ENCODE data around the gene HSPA8. TPM values are rescaled to one million over a fixed set of nuclear protein-coding genes. Genes with fewer than 3 reads are reported as not detected.

HSPA8 gene
- total and polyA plus RNA-seq, 10 of the 15 experiments (the other 5 are each of a cell fraction or from before 2014, with no cell fraction given) = 1,190 to 3,205 (median 2,045) TPM

- ChIA-PET SMC1A (ENCODE audit: uncharacterized antibody, unreplicated experiment) (interaction anchor here (0.7 to 5.1 kb wide), 12 partner anchors 9 to 443 kb away, joined by 3 to 47 read pairs (median 3); no protein-coding TSS in a partner anchor), POLR2A (no interaction called here), RAD21 (ENCODE audit: unreplicated experiment) (interaction anchor here (0.6 to 5.1 kb wide), 5 partner anchors 53 to 435 kb away, joined by 3 to 44 read pairs (median 3); no protein-coding TSS in a partner anchor), CTCF (interaction anchor here (0.6 to 9.5 kb wide), 15 partner anchors 10 to 368 kb away, joined by 3 to 117 read pairs (median 5); no protein-coding TSS in a partner anchor)
- Histone ChIP-seq H3K4me3 (no peak overlapping the region), H3K9me3 (replicated peaks; ENCODE audit: control insufficient read depth, insufficient read depth, low read length) (peaks cover 2% of the 10 kb centered on the region; the same call in 2 of the 3 replicates), H4K20me1 (ENCODE audit: control insufficient read depth, insufficient read depth) (no peaks in the 10 kb centered on the region), H3K4me1 (ENCODE audit: control insufficient read depth, insufficient read depth, low read length) (no peaks in the 10 kb centered on the region), H3K27ac (ENCODE audit: control insufficient read depth, insufficient read depth) (no peak overlapping the region), H3K36me3 (ENCODE audit: control insufficient read depth in 2 of 2, insufficient read depth in 2 of 2, low read length in 1 of 2) (no peaks in the 10 kb centered on the region), H3K27me3 (replicated peaks in 1 of 2; ENCODE audit: control insufficient read depth in 2 of 2, insufficient read depth in 2 of 2, low read length in 1 of 2) (peaks cover 0 to 3% of the 10 kb centered on the region in 2 experiments; a peak in 2 of 4 replicates), H3K4me2 (ENCODE audit: control insufficient read depth, insufficient read depth) (no peak overlapping the region), H2AFZ (ENCODE audit: control insufficient read depth, low read depth, low read length) (no peak overlapping the region), H3K79me2 (ENCODE audit: control insufficient read depth, insufficient read depth, low read length) (no peaks in the 10 kb centered on the region), H3K9ac (ENCODE audit: control insufficient read depth, insufficient read depth, low read length) (no peak overlapping the region)
- no TSS peak for BruUV-seq (replicated peaks)
- in situ Hi-C loops (cut with MboI) (loop anchor here (5.0 kb wide), 2 partner anchors 136 to 366 kb away; no protein-coding TSS in a partner anchor), intact Hi-C loops (cut with micrococcal nuclease; ENCODE audit: unreplicated experiment) (loop anchor here (1.0 to 5.0 kb wide), 4 partner anchors 136 to 466 kb away; no protein-coding TSS in a partner anchor)
- ATAC-seq (peak; percentile 84), FAIRE-seq (peak; percentile 84), DNase-seq (ENCODE audit: low read depth, low spot score) (no peak)
- 51% methylated on average over 4 of the region's 4 CpGs for WGBS (ENCODE audit: insufficient coverage, insufficient replicate concordance, low lambda C conversion rate, missing lambda C conversion rate)
- TF ChIP-seq RBBP5 (conservative IDR thresholded peaks at IDR 0.05) (no peak), JUND (IDR thresholded peaks at IDR 0.05; ENCODE audit: low read depth, low read length) (no peak), SMC3 (IDR thresholded peaks at IDR 0.05; ENCODE audit: borderline replicate concordance, low read length) (peak; percentile 92), CREM (IDR thresholded peaks at IDR 0.05; ENCODE audit: low read depth) (no peak), HCFC1 (IDR thresholded peaks at IDR 0.05; ENCODE audit: low read length) (no peak), PAX5 (IDR thresholded peaks at IDR 0.05; ENCODE audit: borderline replicate concordance, low read depth, low read length) (no peak), ZBTB11 (CRISPR knock-in tag; IDR thresholded peaks at IDR 0.05) (no peak), HSF1 (IDR thresholded peaks at IDR 0.05; ENCODE audit: low read depth, low read length) (no peak), PML (IDR thresholded peaks at IDR 0.05; ENCODE audit: low read length) (no peak), TAF1 (IDR thresholded peaks at IDR 0.05; ENCODE audit: borderline replicate concordance, low read depth, low read length) (no peak), CBX3 (IDR thresholded peaks at IDR 0.05; ENCODE audit: borderline replicate concordance, low read depth) (no peak), FOXM1 (IDR thresholded peaks at IDR 0.05; ENCODE audit: low read depth, low read length) (0 out of 2 replicates have a peak, but pooled peaks have one; percentile 25), ESRRA (IDR thresholded peaks at IDR 0.05; ENCODE audit: low read length) (no peak), BCL3 (IDR thresholded peaks at IDR 0.05; ENCODE audit: borderline replicate concordance, insufficient read depth, low read depth, low read length, poor library complexity, severe bottlenecking) (no peak)
- TF ChIP-seq, protein P1, sequence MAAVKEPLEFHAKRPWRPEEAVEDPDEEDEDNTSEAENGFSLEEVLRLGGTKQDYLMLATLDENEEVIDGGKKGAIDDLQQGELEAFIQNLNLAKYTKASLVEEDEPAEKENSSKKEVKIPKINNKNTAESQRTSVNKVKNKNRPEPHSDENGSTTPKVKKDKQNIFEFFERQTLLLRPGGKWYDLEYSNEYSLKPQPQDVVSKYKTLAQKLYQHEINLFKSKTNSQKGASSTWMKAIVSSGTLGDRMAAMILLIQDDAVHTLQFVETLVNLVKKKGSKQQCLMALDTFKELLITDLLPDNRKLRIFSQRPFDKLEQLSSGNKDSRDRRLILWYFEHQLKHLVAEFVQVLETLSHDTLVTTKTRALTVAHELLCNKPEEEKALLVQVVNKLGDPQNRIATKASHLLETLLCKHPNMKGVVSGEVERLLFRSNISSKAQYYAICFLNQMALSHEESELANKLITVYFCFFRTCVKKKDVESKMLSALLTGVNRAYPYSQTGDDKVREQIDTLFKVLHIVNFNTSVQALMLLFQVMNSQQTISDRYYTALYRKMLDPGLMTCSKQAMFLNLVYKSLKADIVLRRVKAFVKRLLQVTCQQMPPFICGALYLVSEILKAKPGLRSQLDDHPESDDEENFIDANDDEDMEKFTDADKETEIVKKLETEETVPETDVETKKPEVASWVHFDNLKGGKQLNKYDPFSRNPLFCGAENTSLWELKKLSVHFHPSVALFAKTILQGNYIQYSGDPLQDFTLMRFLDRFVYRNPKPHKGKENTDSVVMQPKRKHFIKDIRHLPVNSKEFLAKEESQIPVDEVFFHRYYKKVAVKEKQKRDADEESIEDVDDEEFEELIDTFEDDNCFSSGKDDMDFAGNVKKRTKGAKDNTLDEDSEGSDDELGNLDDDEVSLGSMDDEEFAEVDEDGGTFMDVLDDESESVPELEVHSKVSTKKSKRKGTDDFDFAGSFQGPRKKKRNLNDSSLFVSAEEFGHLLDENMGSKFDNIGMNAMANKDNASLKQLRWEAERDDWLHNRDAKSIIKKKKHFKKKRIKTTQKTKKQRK (IDR thresholded peaks at IDR 0.05; ENCODE audit: low read depth, low read length) = no peak
Measured at GRCh38 chr11:123111465-123111864, 49.5 kb upstream of the HSPA8 start.

Measured in GM12878 (cell line).